ENCODE data around the gene CNR2.
A peak's percentile ranks its signal among the peaks of the same experiment; 100 is the strongest.
"Not testable (repeated sequence)": the region's sequence is repeated elsewhere in the genome, so short reads cannot be mapped to it uniquely, and the experiment has no call there.

CNR2 gene

DNA sequence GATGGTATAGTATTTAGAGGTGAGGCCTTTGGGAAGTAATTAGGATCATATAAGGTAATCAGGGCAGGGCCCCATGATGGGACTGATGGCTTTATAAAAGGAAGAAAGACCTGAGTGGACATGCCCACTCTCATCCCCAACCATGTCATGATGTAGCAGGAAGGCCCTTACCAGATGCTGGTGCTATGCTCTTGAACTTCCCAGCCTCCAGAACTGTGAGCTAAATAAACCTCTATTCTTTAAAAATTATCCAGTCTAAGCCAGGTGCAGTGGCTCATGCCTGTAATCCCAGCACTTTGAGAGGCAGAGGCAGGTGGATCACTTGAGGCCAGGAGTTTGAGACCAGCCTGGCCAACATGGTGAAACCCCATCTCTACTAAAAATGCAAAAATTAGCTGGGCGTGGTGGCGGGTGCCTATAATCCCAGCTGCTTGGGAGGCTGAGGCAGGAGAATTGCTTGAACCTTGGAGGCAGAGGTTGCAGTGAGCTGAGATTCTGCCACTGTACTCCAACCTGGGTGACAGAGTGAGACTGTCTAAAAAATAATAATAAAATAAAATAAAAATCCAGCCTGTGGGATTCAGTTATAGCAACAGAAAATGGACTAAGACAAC, 65.6 kb downstream of the CNR2 start:
- H3K4me3 ChIP-seq (ENCODE audit: low read length); H3K27me3 ChIP-seq (ENCODE audit: control insufficient read depth, insufficient read depth, low read length); H3K36me3 ChIP-seq (ENCODE audit: control insufficient read depth, low read depth, low read length); H3K9ac ChIP-seq (ENCODE audit: low read length); H3K4me1 ChIP-seq (ENCODE audit: control insufficient read depth, low read depth, low read length); H3K9me3 ChIP-seq (ENCODE audit: control insufficient read depth, low read depth, low read length); H3K27ac ChIP-seq (ENCODE audit: low read length): not testable (repeated sequence)

DNA sequence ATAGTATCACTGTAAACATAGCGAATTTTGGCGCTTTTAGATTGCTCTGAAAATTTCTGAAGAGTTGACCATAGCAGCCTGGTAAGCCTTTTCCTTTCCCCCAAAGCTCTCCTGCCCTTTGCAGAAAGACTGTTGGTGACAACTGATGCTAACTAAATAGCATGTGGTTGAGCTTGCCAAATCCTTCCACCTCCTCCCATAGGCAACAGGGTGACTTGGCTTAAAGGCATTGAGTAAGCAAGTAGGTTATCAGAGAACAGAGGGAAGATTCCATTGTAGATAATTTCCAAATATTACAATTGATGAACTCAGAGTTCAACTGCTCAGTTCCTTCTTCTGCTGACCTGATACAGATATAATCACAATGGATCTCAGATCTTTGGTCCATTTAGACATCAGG, 68.0 kb downstream of the CNR2 start:
- no peaks in the 10 kb centered on the region for H3K4me1 ChIP-seq (ENCODE audit: control insufficient read depth, low read depth, low read length)
- H3K27ac ChIP-seq (ENCODE audit: low read length): no peak overlapping the region
- no peaks in the 10 kb centered on the region for H3K27me3 ChIP-seq (ENCODE audit: control insufficient read depth, insufficient read depth, low read length)
- H3K36me3 ChIP-seq (ENCODE audit: control insufficient read depth, low read depth, low read length): no peaks in the 10 kb centered on the region
- H3K9me3 ChIP-seq (ENCODE audit: control insufficient read depth, low read depth, low read length): no peaks in the 10 kb centered on the region
- H3K9ac ChIP-seq (ENCODE audit: low read length): no peak overlapping the region
- H3K4me3 ChIP-seq (ENCODE audit: low read length): no peak overlapping the region

DNA sequence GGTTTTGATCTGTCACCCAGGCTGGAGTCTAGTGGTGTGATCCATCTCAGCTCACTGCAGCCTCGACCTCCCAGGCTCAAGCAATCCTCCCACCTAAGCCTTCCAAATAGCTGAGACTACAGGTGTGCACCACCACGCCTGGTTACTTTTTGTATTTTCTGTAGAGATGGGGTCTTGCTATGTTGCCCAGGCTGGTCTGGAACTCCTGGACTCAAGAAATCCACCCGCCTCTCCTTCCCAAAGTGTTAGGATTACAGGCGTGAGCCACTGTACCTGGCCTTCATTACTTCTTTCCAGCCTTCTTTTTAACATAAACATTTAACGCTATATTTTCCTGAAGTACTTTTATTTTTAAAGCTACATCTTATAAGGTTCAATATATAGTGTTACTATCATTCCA, 69.5 kb downstream of the CNR2 start:
- H3K4me1 ChIP-seq (ENCODE audit: control insufficient read depth, low read depth, low read length): no peaks in the 10 kb centered on the region
- no peak overlapping the region for H3K4me3 ChIP-seq (ENCODE audit: low read length)
- H3K9me3 ChIP-seq (ENCODE audit: control insufficient read depth, low read depth, low read length): no peaks in the 10 kb centered on the region
- no peaks in the 10 kb centered on the region for H3K27me3 ChIP-seq (ENCODE audit: control insufficient read depth, insufficient read depth, low read length)
- no peak overlapping the region for H3K27ac ChIP-seq (ENCODE audit: low read length)
- H3K9ac ChIP-seq (ENCODE audit: low read length): no peak overlapping the region
- no peaks in the 10 kb centered on the region for H3K36me3 ChIP-seq (ENCODE audit: control insufficient read depth, low read depth, low read length)

DNA sequence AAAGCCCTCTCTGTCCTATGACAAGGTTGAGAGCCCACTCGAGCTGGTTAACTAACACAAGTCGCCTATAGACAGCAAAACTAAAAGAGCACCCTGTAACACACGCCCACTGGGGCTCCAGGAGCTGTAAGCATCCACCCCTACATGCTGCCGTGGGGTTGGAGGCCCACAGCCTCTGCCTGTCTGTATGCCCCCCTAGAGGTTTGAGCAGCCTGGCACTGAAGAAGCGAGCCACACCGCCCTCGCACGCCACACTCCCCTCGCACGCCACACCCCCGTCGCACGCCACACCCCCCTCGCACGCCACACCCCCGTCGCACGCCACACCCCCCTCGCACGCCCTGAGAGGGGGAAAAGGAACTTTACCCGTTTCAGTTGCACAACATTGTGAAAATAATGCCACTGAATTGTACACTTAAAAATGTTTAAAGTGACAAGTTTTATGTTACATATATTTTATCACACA, 74.7 kb downstream of the CNR2 start:
- no peaks in the 10 kb centered on the region for H3K9me3 ChIP-seq (ENCODE audit: control insufficient read depth, low read depth, low read length)
- H3K27me3 ChIP-seq (ENCODE audit: control insufficient read depth, insufficient read depth, low read length): peaks cover 11% of the 10 kb centered on the region
- H3K4me3 ChIP-seq (ENCODE audit: low read length): peak overlapping the region; percentile 57
- H3K36me3 ChIP-seq (ENCODE audit: control insufficient read depth, low read depth, low read length): no peaks in the 10 kb centered on the region
- no peak overlapping the region for H3K27ac ChIP-seq (ENCODE audit: low read length)
- H3K9ac ChIP-seq (ENCODE audit: low read length): no peak overlapping the region
- H3K4me1 ChIP-seq (ENCODE audit: control insufficient read depth, low read depth, low read length): no peaks in the 10 kb centered on the region

DNA sequence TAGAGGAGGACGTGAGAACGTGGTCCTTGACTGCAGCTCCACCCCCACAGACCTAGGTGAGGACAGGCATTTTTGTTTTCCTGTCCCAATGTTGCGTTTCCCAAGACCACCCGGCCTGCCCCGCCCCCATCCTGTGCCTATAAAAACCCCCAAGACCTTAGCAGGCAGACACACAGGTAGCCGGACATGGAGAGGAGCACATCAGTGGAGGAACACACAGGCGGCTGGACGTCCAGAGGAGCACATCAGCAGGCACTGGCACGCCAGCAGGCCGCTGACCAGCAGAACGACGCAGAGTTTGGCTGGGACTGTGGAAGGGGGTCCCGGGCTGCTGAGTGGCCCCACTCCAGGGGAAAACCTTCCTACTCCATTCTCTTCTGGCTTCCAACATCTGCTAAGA, 75.3 kb downstream of the CNR2 start:
- Histone ChIP-seq H3K4me3 (ENCODE audit: low read length) (peak overlapping the region; percentile 57), H3K9me3 (ENCODE audit: control insufficient read depth, low read depth, low read length) (no peaks in the 10 kb centered on the region), H3K27me3 (ENCODE audit: control insufficient read depth, insufficient read depth, low read length) (peaks cover 11% of the 10 kb centered on the region), H3K4me1 (ENCODE audit: control insufficient read depth, low read depth, low read length) (no peaks in the 10 kb centered on the region), H3K36me3 (ENCODE audit: control insufficient read depth, low read depth, low read length) (no peaks in the 10 kb centered on the region), H3K27ac (ENCODE audit: low read length) (no peak overlapping the region), H3K9ac (ENCODE audit: low read length) (no peak overlapping the region)

GRCh38 chr1:23836037-23836436, 77.1 kb downstream of the CNR2 start:
- Histone ChIP-seq H3K4me1 (ENCODE audit: control insufficient read depth, low read depth, low read length) (no peaks in the 10 kb centered on the region), H3K9me3 (ENCODE audit: control insufficient read depth, low read depth, low read length) (no peaks in the 10 kb centered on the region)

GRCh38 chr1:23834156-23834555, 79.0 kb downstream of the CNR2 start:
- not testable (repeated sequence) for H3K36me3 ChIP-seq (ENCODE audit: control insufficient read depth, low read depth, low read length); H3K9me3 ChIP-seq (ENCODE audit: control insufficient read depth, low read depth, low read length); H3K4me3 ChIP-seq (ENCODE audit: low read length); H3K9ac ChIP-seq (ENCODE audit: low read length); H3K4me1 ChIP-seq (ENCODE audit: control insufficient read depth, low read depth, low read length); H3K27ac ChIP-seq (ENCODE audit: low read length)
- peaks cover 11% of the 10 kb centered on the region for H3K27me3 ChIP-seq (ENCODE audit: control insufficient read depth, insufficient read depth, low read length)

More at GRCh38 chr1:23836037-23836436, 77.1 kb downstream of the CNR2 start:
- H3K9ac ChIP-seq (ENCODE audit: low read length): no peak overlapping the region
- no peaks in the 10 kb centered on the region for H3K36me3 ChIP-seq (ENCODE audit: control insufficient read depth, low read depth, low read length)
- H3K27ac ChIP-seq (ENCODE audit: low read length): no peak overlapping the region
- no peak overlapping the region for H3K4me3 ChIP-seq (ENCODE audit: low read length)
- H3K27me3 ChIP-seq (ENCODE audit: control insufficient read depth, insufficient read depth, low read length): peaks cover 11% of the 10 kb centered on the region

- Histone ChIP-seq H3K4me1 (ENCODE audit: control insufficient read depth, low read depth, low read length) (no peaks in the 10 kb centered on the region), H3K4me3 (ENCODE audit: low read length) (no peak overlapping the region), H3K27me3 (ENCODE audit: control insufficient read depth, insufficient read depth, low read length) (no peaks in the 10 kb centered on the region), H3K9ac (ENCODE audit: low read length) (no peak overlapping the region), H3K9me3 (ENCODE audit: control insufficient read depth, low read depth, low read length) (no peaks in the 10 kb centered on the region), H3K27ac (ENCODE audit: low read length) (no peak overlapping the region), H3K36me3 (ENCODE audit: control insufficient read depth, low read depth, low read length) (no peaks in the 10 kb centered on the region)
Observed at GRCh38 chr1:23827717-23828116, 85.4 kb downstream of the CNR2 start.

DNA sequence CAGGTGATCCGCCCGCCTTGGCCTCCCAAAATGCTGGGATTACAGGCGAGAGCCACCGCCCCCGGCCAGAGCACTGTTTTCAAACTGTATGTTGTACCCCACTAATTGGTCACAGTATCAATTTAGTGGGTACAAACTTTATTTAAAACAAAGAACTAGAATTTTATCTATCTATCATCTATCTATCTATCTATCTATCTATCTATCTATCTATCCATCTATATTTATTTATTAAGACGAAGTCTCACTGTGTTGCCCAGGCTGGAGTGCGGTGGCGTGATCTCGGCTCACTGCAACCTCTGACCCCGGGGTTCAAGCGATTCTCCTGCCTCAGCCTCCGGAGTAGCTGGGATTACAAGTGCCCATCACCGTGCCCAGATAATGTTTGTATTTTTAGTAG, 86.6 kb downstream of the CNR2 start:
- not testable (repeated sequence) for H3K9ac ChIP-seq (ENCODE audit: low read length); H3K27me3 ChIP-seq (ENCODE audit: control insufficient read depth, insufficient read depth, low read length); H3K36me3 ChIP-seq (ENCODE audit: control insufficient read depth, low read depth, low read length); H3K4me3 ChIP-seq (ENCODE audit: low read length); H3K4me1 ChIP-seq (ENCODE audit: control insufficient read depth, low read depth, low read length); H3K9me3 ChIP-seq (ENCODE audit: control insufficient read depth, low read depth, low read length); H3K27ac ChIP-seq (ENCODE audit: low read length)

DNA sequence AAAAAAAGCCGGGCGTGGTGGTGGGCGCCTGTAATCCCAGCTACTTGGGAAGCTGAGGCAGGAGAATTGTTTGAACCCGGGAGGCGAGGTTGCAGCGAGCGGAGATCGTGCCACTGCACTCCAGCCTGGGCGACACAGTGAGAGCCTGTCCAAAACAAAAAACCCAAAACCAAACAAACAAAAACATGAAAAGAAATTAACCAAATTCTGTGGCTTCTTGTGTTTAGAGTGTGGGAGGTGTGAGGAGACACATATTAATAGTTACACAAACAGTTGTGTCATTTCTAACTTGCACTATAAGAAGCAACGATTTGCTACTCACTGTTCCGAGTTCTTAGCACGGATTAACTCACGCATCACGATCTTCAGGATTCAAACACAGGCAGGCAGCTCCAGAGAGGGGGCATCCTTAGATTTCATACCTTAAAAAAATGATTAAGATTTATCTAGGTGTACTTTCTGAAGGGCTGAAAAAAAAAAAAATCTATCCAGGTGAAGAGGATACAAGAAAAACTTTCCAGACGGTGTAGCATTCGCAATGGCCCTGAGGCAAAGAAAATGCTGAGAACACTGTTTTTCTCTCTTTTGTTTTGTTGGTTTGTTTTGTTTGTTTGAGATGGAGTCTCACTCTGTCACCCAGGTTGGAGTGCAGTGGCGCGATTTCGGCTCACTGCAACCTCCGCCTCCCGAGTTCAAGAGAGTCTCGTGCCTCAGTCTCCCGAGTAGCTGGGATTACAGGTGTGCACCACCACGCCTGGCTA, 87.2 kb downstream of the CNR2 start:
- Histone ChIP-seq H3K27ac (ENCODE audit: low read length) (no peak overlapping the region), H3K9me3 (ENCODE audit: control insufficient read depth, low read depth, low read length) (no peaks in the 10 kb centered on the region), H3K36me3 (ENCODE audit: control insufficient read depth, low read depth, low read length) (no peaks in the 10 kb centered on the region), H3K4me3 (ENCODE audit: low read length) (peak overlapping the region; percentile 88), H3K27me3 (ENCODE audit: control insufficient read depth, insufficient read depth, low read length) (no peaks in the 10 kb centered on the region), H3K9ac (ENCODE audit: low read length) (peak overlapping the region; percentile 86), H3K4me1 (ENCODE audit: control insufficient read depth, low read depth, low read length) (no peaks in the 10 kb centered on the region)

DNA sequence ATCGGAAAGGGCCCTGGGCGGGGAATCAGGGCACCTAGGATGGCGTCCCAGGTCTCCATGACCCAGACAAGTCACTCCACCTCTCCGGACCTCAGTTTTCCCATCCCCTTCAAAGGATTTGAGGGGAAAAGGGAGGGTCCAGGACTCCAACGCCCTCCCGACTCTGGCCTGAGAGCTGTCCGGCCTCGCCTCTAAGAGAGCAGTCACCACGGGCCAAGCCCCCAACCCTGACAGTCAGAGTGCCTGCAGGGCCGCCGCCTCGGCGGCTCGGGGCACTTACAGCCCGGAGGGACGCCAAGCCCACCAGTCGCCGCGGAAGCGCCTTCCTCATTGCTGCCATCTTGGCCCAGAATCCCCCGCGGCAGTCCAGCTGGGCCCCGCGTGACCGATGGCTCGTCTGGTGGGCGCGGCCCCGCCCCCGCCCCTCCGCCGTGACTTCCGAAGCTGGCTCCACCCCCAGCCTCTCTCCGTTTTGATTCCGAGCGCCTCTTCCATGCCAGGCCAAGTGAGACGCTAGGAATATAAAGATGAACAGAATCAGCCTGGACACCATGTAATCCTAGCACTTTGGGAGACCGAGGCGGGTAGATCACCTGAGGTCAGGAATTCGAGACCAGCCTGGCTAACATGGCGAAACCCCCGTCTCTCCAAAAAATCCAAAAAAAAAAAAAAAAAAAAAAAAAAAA, 87.9 kb downstream of the CNR2 start, which contains the start of gene HMGCL:
TSS of gene HMGCL (minus strand) at position 354 of the 686 bp plus-strand sequence. CDS start at position 340, 14 bp downstream.
- H3K4me3 ChIP-seq (ENCODE audit: low read length): peak within 1 kb of the TSS; percentile 88
- no peaks in the 10 kb centered on the region for H3K9me3 ChIP-seq (ENCODE audit: control insufficient read depth, low read depth, low read length)
- H3K36me3 ChIP-seq (ENCODE audit: control insufficient read depth, low read depth, low read length): no peaks in the 10 kb centered on the region
- no peaks in the 10 kb centered on the region for H3K4me1 ChIP-seq (ENCODE audit: control insufficient read depth, low read depth, low read length)
- H3K9ac ChIP-seq (ENCODE audit: low read length): peak within 1 kb of the TSS; percentile 86
- peak within 1 kb of the TSS; percentile 61 for H3K27ac ChIP-seq (ENCODE audit: low read length)
- no peaks in the 10 kb centered on the region for H3K27me3 ChIP-seq (ENCODE audit: control insufficient read depth, insufficient read depth, low read length)
